OCI-LY7 (cell line): ENCODE results near the gene TOP3A. TPM values are rescaled to one million over a fixed set of nuclear protein-coding genes. Genes with fewer than 3 reads are reported as not detected.

ENCODE experiments used
- BruUV-seq: library from RNA; stranded (reverse); fragments of 400-500 nt; replicated peaks from 2 replicates; lab custom pipeline; 2021; lab: Mats Ljungman, UMichigan
- CTCF ChIA-PET: fragments of 300-600 bp; sonication (Branson Sonifier 250); formaldehyde crosslinking; loops from one replicate; lab custom pipeline; 2022; ENCODE audit warnings: antibody characterized with exemption; ENCODE audit not compliant: unreplicated experiment; lab: Charles Lee
- POLR2A ChIA-PET: fragments of 300-600 bp; sonication (Branson Sonifier 250); formaldehyde crosslinking; loops from one replicate; lab custom pipeline; 2022; ENCODE audit warnings: antibody characterized with exemption; lab: Charles Lee
- DNase-seq: peaks from one replicate; pipeline ENCODE4 v3.0.0-alpha.2; 2015; ENCODE audit warnings: low spot score
- H2AFZ ChIP-seq: fragments of 200-600 bp; sonication (generic), shearing (Covaris generic); 2 replicates; pipeline ENCODE4 v1.6.1; 2014; ENCODE audit warnings: mild to moderate bottlenecking, antibody characterized with exemption, low read length, moderate library complexity
- H3K27ac ChIP-seq: fragments of 200-600 bp; sonication (generic); 2 replicates; pipeline ENCODE4 v1.5.1; 2014; ENCODE audit warnings: mixed run types, low read depth, mild to moderate bottlenecking, moderate library complexity, low read length, inconsistent platforms; ENCODE audit not compliant: poor library complexity, severe bottlenecking
- H3K36me3 ChIP-seq: fragments of 200-600 bp; sonication (generic); 2 replicates; pipeline ENCODE4 v1.6.1; 2014; ENCODE audit warnings: mild to moderate bottlenecking, antibody characterized with exemption, low read length, moderate library complexity, mixed read lengths; ENCODE audit not compliant: insufficient read depth
- H3K4me1 ChIP-seq: fragments of 200-600 bp; sonication (generic); 2 replicates; pipeline ENCODE4 v1.5.1; 2014; ENCODE audit warnings: mild to moderate bottlenecking, low read length; ENCODE audit not compliant: insufficient read depth, poor library complexity, severe bottlenecking
- H3K4me2 ChIP-seq: fragments of 200-600 bp; sonication (generic); 2 replicates; pipeline ENCODE4 v1.6.1; 2014; ENCODE audit warnings: mild to moderate bottlenecking, low read length
- H3K4me3 ChIP-seq: fragments of 200-600 bp; sonication (generic); 2 replicates; pipeline ENCODE4 v1.5.1; 2014; ENCODE audit warnings: mild to moderate bottlenecking, low read depth, low read length; ENCODE audit not compliant: poor library complexity, severe bottlenecking
- H3K79me2 ChIP-seq: fragments of 200-600 bp; sonication (generic); 2 replicates; pipeline ENCODE4 v1.6.1; 2016; ENCODE audit warnings: low read depth, mild to moderate bottlenecking, low read length, moderate library complexity, mixed read lengths; ENCODE audit not compliant: insufficient read depth
- H3K9me2 ChIP-seq: fragments of 200-600 bp; sonication (generic); 2 replicates; pipeline ENCODE4 v1.6.1; 2016; ENCODE audit warnings: mild to moderate bottlenecking, low read length, mixed read lengths; ENCODE audit not compliant: insufficient read depth
- H3K9me3 ChIP-seq: fragments of 200-600 bp; sonication (generic); 2 replicates; pipeline ENCODE4 v1.6.1; 2014; ENCODE audit warnings: mild to moderate bottlenecking, mixed run types, low read length, mixed read lengths
- H4K20me1 ChIP-seq: fragments of 200-600 bp; sonication (generic); 2 replicates; pipeline ENCODE4 v1.6.1; 2014; ENCODE audit warnings: mild to moderate bottlenecking, antibody characterized with exemption, low read length, moderate library complexity, mixed read lengths; ENCODE audit not compliant: insufficient read depth
- CTCF ChIP-seq: fragments of 200-600 bp; sonication (generic); conservative IDR thresholded peaks from 2 replicates; pipeline ENCODE4 v1.5.1; 2014; ENCODE audit warnings: mild to moderate bottlenecking, antibody characterized with exemption, low read length, moderate library complexity, mixed read lengths
- EZH2phosphoT487 ChIP-seq: fragments of 200-600 bp; sonication (generic); IDR thresholded peaks from 2 replicates; pipeline ENCODE4 v1.6.1; 2018; ENCODE audit warnings: low read depth, borderline replicate concordance, mild to moderate bottlenecking, mixed run types, antibody characterized with exemption, low read length, moderate library complexity, mixed read lengths
- intact Hi-C: fragments of 100-400 bp; cut with micrococcal nuclease; formaldehyde crosslinking; loops from one replicate; pipeline ENCODE4 v1.10.0; 2022; ENCODE audit not compliant: unreplicated experiment
- total RNA-seq, 2 experiments: library from RNA; depleted of rRNA in 1 of 2; stranded (reverse); fragments of >200 nt in 1 of 2; shearing (Covaris generic) in 1 of 2; gene quantifications; 2 replicates each; pipeline ENCODE4 v1.2.3, GENCODE V29; 2014 to 2022

The TOP3A gene
- total RNA-seq, 2 experiments from 2014 or later, result 48.3 to 64.4 TPM

- Histone ChIP-seq H3K4me1 (no peaks in the 10 kb centered on the region), H3K9me2 (no peaks in the 10 kb centered on the region), H3K27ac (no peak overlapping the region), H4K20me1 (no peaks in the 10 kb centered on the region), H3K79me2 (no peaks in the 10 kb centered on the region), H3K9me3 (no peaks in the 10 kb centered on the region), H2AFZ (no peak overlapping the region), H3K36me3 (peaks cover 90% of the 10 kb centered on the region), H3K4me2 (no peak overlapping the region), H3K4me3 (no peak overlapping the region)
- BruUV-seq, result no TSS peak
- no peak for DNase-seq
- intact Hi-C loops, result no loop called here
- POLR2A ChIA-PET, result no interaction called here
- no peak for TF ChIP-seq CTCF
- no peak for TF ChIP-seq EZH2phosphoT487
- CTCF ChIA-PET, result no interaction called here
These were observed 34.5 kb downstream of the TOP3A start for GRCh38 chr17:18280249-18280648.

- H3K9me3 ChIP-seq, result no peaks in the 10 kb centered on the region
- ChIA-PET POLR2A (no interaction called here), CTCF (no interaction called here)
- H3K36me3 ChIP-seq, result peaks cover 87% of the 10 kb centered on the region
- DNase-seq, result no peak
- TF ChIP-seq EZH2phosphoT487 (no peak), CTCF (no peak)
- no peaks in the 10 kb centered on the region for H3K4me1 ChIP-seq
- H3K4me3 ChIP-seq, result no peak overlapping the region
- no peaks in the 10 kb centered on the region for H3K9me2 ChIP-seq
- BruUV-seq, result no TSS peak
- H3K79me2 ChIP-seq, result no peaks in the 10 kb centered on the region
- no peak overlapping the region for H3K27ac ChIP-seq
- no peak overlapping the region for H2AFZ ChIP-seq
- no peaks in the 10 kb centered on the region for H4K20me1 ChIP-seq
- no peak overlapping the region for H3K4me2 ChIP-seq
- intact Hi-C loops, result no loop called here
These were observed 35.9 kb downstream of the TOP3A start for GRCh38 chr17:18278867-18279266.

- Histone ChIP-seq H3K4me2 (no peak overlapping the region), H2AFZ (no peak overlapping the region), H3K36me3 (peaks cover 86% of the 10 kb centered on the region), H3K9me2 (no peaks in the 10 kb centered on the region), H3K4me1 (no peaks in the 10 kb centered on the region), H3K4me3 (no peak overlapping the region), H3K27ac (no peak overlapping the region), H4K20me1 (no peaks in the 10 kb centered on the region), H3K79me2 (no peaks in the 10 kb centered on the region), H3K9me3 (no peaks in the 10 kb centered on the region)
- CTCF ChIA-PET, result no interaction called here
- DNase-seq, result no peak
- POLR2A ChIA-PET, result interaction anchor here (0.6 to 0.7 kb wide), 2 partner anchors 12 to 14 kb away, joined by 3 read pairs; no protein-coding TSS in a partner anchor
- TF ChIP-seq EZH2phosphoT487, result no peak
- TF ChIP-seq CTCF, result no peak
- intact Hi-C loops, result no loop called here
- no TSS peak for BruUV-seq
These were observed 37.7 kb downstream of the TOP3A start for GRCh38 chr17:18277076-18277475.
